Right cardiac atrium (tissue), 5 donors: Measurements from ENCODE around the gene DIS3L2. TPM values are rescaled to one million over a fixed set of nuclear protein-coding genes. Genes with fewer than 3 reads are reported as not detected.

Source experiments
- ATAC-seq, 2 donors: fragments of 200-7000 bp; cut with Tn5 transposase; one replicate each; pipeline versions ENCODE4 v1.8.0 to v1.9.1; 2020; ENCODE audit warnings: moderate library complexity in 2 of 2, mild to moderate bottlenecking in 1 of 2
- DNase-seq, 3 donors: peaks; one replicate each; pipeline ENCODE4 v3.0.0-alpha.2; 2020
- H3K27ac ChIP-seq: one replicate; pipeline ENCODE4 v1.5.1; 2013; ENCODE audit warnings: mild to moderate bottlenecking, low read length, control low read depth, moderate library complexity
- H3K27me3 ChIP-seq: one replicate; pipeline ENCODE4 v1.6.1; 2013; ENCODE audit not compliant: control insufficient read depth, insufficient read depth
- H3K4me1 ChIP-seq: one replicate; pipeline ENCODE4 v1.6.1; 2013; ENCODE audit warnings: low read length; ENCODE audit not compliant: control insufficient read depth, insufficient read depth
- H3K4me3 ChIP-seq: one replicate; pipeline ENCODE4 v1.5.1; 2013; ENCODE audit warnings: low read length, control low read depth
- H3K9me3 ChIP-seq: one replicate; pipeline ENCODE4 v1.6.1; 2013; ENCODE audit warnings: low read length; ENCODE audit not compliant: control insufficient read depth
- whole genome bisulfite sequencing: extraction: QIAGEN DNeasy Blood & Tissue Kit; methylation state at CpG from one replicate; pipeline ENCODE4 v1.1.7; 2013; 5-methylcytosine and 5-hydroxymethylcytosine counted together
- intact Hi-C, 4 donors: fragments of 100-400 bp; cut with DNase I; formaldehyde crosslinking; loops; one replicate each; pipeline versions ENCODE4 v1.11.0 to v1.14.0; 2022 to 2023
- polyA plus RNA-seq: library from polyadenylated mRNA; stranded (reverse); fragments of 200-250 nt; gene quantifications from one replicate; pipeline ENCODE4 v1.2.3, GENCODE V29; 2013
- total RNA-seq, 4 donors: library from RNA; stranded (reverse); fragmentation: NEBNext Ultra II Directional; extraction: Animal tissue kit (Norgen Biotek cat#: 25700); gene quantifications; one replicate each; pipeline ENCODE4 v1.2.1, GENCODE V29; 2021
- donor health status: healthy with polysubstance abuse.
- donor health status: DM: no; HTN: yes; CAD: no.
- donor health status: DM: no; HTN: no; CAD: no.
- donor health status: DM: no; HTN: yes; CAD: no; lungs with severe emphysema.
- donor health status: DM: yes; HTN: yes; CAD: no.

DIS3L2 gene
- total and polyA plus RNA-seq, 5 donors: 11.0 to 25.4 (median 20.5) TPM

DNA sequence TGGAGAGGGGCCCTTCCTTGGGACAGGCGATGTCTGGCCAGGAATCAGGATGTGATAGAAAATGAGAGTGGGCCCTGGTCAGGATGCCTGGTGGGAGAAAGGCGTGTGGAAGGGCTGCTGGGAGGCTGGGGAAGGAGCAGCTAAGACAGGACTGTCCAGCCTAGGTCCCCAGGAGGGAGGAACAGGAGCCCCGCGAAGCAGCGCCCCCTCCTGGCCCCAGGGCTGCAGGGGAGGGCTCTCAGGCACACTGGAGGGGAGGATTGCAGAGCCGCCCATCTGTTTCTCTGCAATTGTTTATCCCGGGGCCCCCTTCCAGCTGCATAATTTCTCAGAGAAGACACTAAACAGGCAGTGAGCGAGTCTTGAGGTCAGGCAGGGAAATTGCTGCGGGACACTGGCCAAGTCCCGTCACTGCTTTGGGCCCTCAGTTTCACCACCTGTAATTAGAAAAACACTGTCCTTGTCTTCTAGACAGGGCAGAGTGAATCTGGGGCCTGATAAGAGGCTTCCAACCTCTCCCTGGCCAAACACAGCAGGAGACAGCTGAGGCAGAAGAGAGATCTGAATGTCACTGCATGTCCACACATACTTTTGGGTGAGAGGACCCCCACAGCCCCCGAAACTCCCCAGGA, 31.4 kb upstream of the DIS3L2 start:
- H3K4me1 ChIP-seq: peaks cover 2% of the 10 kb centered on the region
- no peak overlapping the region for H3K4me3 ChIP-seq
- ATAC-seq (no peak), DNase-seq (peak in 2 of 3 donors; percentile 62 to 76)
- no peak overlapping the region for H3K27ac ChIP-seq
- no peaks in the 10 kb centered on the region for H3K27me3 ChIP-seq
- intact Hi-C loops: loop anchor here (5.0 to 10.0 kb wide), 4 partner anchors 212 to 595 kb away; partner anchors contain the start of genes CHRND (in 1 of the 4) and PRSS56 (in 1 of the 4)
- H3K9me3 ChIP-seq: no peaks in the 10 kb centered on the region
- 46% methylated on average over 11 of the region's 11 CpGs for WGBS

- no peak overlapping the region for H3K27ac ChIP-seq
- H3K9me3 ChIP-seq: no peaks in the 10 kb centered on the region
- intact Hi-C loops: no loop called here
- H3K27me3 ChIP-seq: no peaks in the 10 kb centered on the region
- 60% methylated on average over 8 of the region's 8 CpGs for WGBS
- H3K4me3 ChIP-seq: no peak overlapping the region
- peaks cover 2% of the 10 kb centered on the region for H3K4me1 ChIP-seq
- DNase-seq (peak; percentile 52 to 74 (median 69)), ATAC-seq (peak; percentile 7 to 38)
Measured at GRCh38 chr2:231930593-231931281, 30.8 kb upstream of the DIS3L2 start.

DNA sequence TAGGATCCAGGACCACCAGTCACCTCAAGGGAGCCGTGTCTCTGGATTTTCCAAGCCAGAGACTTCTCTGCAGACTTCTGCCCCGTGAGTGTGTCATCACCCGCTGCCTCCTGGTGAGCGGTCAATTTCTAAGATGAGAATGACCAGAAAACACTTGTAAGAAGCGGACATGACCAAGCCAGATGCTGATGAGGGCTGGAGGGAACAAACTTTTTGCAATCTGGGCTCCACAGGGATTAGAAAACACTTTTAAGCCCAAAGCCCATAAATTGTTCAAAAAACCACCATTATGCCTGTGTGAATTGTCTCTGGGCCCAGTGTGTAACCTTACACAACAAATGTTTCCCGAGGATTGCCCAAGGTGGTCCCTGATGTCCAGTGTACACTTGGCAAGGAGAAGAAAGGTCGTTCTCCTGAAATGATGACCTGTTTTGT, 30.0 kb upstream of the DIS3L2 start:
- H3K27ac ChIP-seq: no peak overlapping the region
- H3K9me3 ChIP-seq: no peaks in the 10 kb centered on the region
- intact Hi-C loops: no loop called here
- no peak overlapping the region for H3K4me3 ChIP-seq
- DNase-seq: peak in 1 of 3 donors; percentile 43
- no peaks in the 10 kb centered on the region for H3K27me3 ChIP-seq
- H3K4me1 ChIP-seq: peaks cover 2% of the 10 kb centered on the region
- ATAC-seq: peak; percentile 23 to 48
- 75% methylated on average over 7 of the region's 7 CpGs for WGBS

GRCh38 chr2:231932711-231932970, 28.9 kb upstream of the DIS3L2 start:
- WGBS: 90% methylated on average over 3 of the region's 3 CpGs
- H3K9me3 ChIP-seq: no peaks in the 10 kb centered on the region
- no peak overlapping the region for H3K27ac ChIP-seq
- no peaks in the 10 kb centered on the region for H3K27me3 ChIP-seq
- no peak for DNase-seq
- ATAC-seq: no peak
- H3K4me3 ChIP-seq: no peak overlapping the region
- no peaks in the 10 kb centered on the region for H3K4me1 ChIP-seq
- intact Hi-C loops: no loop called here

GRCh38 chr2:231932985-231933915, 28.3 kb upstream of the DIS3L2 start:
- Histone ChIP-seq H3K4me3 (no peak overlapping the region), H3K27ac (no peak overlapping the region), H3K4me1 (no peaks in the 10 kb centered on the region), H3K27me3 (no peaks in the 10 kb centered on the region), H3K9me3 (no peaks in the 10 kb centered on the region)
- intact Hi-C loops: no loop called here
- DNase-seq (no peak), ATAC-seq (no peak)
- 81% methylated on average over 15 of the region's 15 CpGs for WGBS

DNA sequence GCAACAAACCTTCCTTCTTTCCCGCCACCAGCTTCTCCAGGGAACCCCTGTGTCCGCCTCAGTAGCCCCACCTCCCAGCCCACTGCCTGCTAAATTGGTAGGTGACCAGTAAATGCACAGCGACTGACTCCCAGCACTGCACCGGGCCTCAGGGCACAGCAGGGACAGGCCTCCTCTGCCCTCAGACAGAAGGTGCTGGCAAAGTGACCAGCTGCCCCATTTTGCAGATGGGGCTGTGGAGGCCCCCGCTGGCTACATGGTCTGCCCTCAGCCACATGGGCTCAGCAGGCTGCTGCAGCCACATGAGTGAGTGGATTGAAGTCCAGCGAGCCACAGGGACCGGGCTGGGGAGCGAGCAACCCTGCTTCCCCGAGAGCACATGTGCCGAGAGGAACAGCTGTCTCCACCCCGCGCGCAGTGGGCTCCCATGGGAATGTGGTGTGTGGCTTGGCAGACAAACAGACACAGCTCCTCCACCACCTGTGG, 27.6 kb upstream of the DIS3L2 start:
- H3K27me3 ChIP-seq: no peaks in the 10 kb centered on the region
- H3K9me3 ChIP-seq: no peaks in the 10 kb centered on the region
- 61% methylated on average over 13 of the region's 13 CpGs for WGBS
- no peak overlapping the region for H3K27ac ChIP-seq
- H3K4me1 ChIP-seq: no peaks in the 10 kb centered on the region
- no peak overlapping the region for H3K4me3 ChIP-seq
- intact Hi-C loops: no loop called here
- ATAC-seq: peak; percentile 38 to 52
- peak; percentile 72 to 86 (median 84) for DNase-seq

GRCh38 chr2:231934441-231935206, 26.9 kb upstream of the DIS3L2 start:
- Histone ChIP-seq H3K4me3 (no peak overlapping the region), H3K27me3 (no peaks in the 10 kb centered on the region), H3K27ac (no peak overlapping the region), H3K9me3 (no peaks in the 10 kb centered on the region), H3K4me1 (no peaks in the 10 kb centered on the region)
- peak in 1 of 2 donors; percentile 15 for ATAC-seq
- intact Hi-C loops: no loop called here
- DNase-seq: no peak
- 71% methylated on average over 8 of the region's 8 CpGs for WGBS

DNA sequence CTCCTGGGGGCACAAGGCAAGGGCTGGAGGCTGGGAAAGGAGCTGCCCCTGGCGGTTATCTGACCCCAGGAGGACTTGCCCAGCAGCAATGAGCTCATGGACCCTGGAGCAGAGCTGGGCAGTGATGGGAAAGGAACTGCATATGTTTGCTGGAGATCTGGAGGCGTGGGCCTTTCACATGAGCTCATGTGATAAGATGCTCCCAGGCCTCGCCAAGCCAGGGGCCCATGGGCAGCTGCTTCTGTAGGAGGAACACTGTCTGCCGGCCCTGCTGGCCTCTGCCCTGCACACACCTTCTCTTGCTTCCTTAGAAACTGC, 26.3 kb upstream of the DIS3L2 start:
- no peak overlapping the region for H3K27ac ChIP-seq
- H3K9me3 ChIP-seq: no peaks in the 10 kb centered on the region
- 59% methylated on average over 4 of the region's 4 CpGs for WGBS
- intact Hi-C loops: no loop called here
- no peak overlapping the region for H3K4me3 ChIP-seq
- H3K4me1 ChIP-seq: no peaks in the 10 kb centered on the region
- no peaks in the 10 kb centered on the region for H3K27me3 ChIP-seq
- peak in 2 of 3 donors; percentile 56 to 65 for DNase-seq
- ATAC-seq: peak; percentile 16 to 47

DNA sequence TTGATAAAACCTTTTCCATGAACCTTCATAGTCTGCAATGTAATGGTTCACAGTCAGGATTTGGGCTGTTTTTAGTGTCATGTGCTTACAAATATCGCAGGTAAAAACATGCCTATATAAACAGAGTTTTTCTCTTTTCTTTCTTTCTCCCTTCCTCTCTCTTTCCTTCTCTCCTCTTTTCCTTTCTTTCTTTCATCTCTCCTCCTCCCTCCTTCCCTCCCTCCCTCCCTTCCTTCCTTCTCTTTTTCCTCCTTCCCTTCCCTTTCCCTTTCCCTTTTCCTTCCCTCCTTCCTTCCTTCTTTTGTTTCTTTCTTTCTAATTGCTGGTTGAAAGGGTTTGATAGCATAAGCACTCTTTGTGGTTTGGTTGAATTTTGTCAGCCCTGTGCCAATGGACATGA, 25.7 kb upstream of the DIS3L2 start:
- Histone ChIP-seq H3K27ac (no peak overlapping the region), H3K27me3 (no peaks in the 10 kb centered on the region), H3K4me3 (no peak overlapping the region), H3K4me1 (no peaks in the 10 kb centered on the region), H3K9me3 (no peaks in the 10 kb centered on the region)
- no peak for DNase-seq
- intact Hi-C loops: no loop called here
- 92% methylated on average over 1 of the region's 1 CpG for WGBS
- ATAC-seq: no peak

GRCh38 chr2:231936491-231936890, 25.0 kb upstream of the DIS3L2 start:
- no peak overlapping the region for H3K27ac ChIP-seq

More at GRCh38 chr2:231936491-231936890, 25.0 kb upstream of the DIS3L2 start:
- H3K9me3 ChIP-seq: no peaks in the 10 kb centered on the region
- no peaks in the 10 kb centered on the region for H3K27me3 ChIP-seq
- 90% methylated on average over 4 of the region's 4 CpGs for WGBS
- intact Hi-C loops: no loop called here
- H3K4me3 ChIP-seq: no peak overlapping the region
- ATAC-seq (no peak), DNase-seq (no peak)
- no peaks in the 10 kb centered on the region for H3K4me1 ChIP-seq
